Keratinocyte (primary cell): ENCODE results near the gene ATF2. TPM values are rescaled to one million over a fixed set of nuclear protein-coding genes. Genes with fewer than 3 reads are reported as not detected.

Experiments used
- DNase-seq: peaks from one replicate; pipeline ENCODE4 v3.0.0-alpha.2; 2011; ENCODE audit warnings: low read depth, missing footprints, low spot score
- FAIRE-seq: peaks from 2 replicates; lab custom pipeline; 2011; peaks lifted over from hg19 to GRCh38; lab: Jason Lieb, UNC
- H2AFZ ChIP-seq: 2 replicates; pipeline ENCODE4 v1.6.0; 2012; ENCODE audit warnings: low read length, control low read depth, inconsistent platforms; ENCODE audit not compliant: control insufficient read depth
- H3K27ac ChIP-seq: 2 replicates; pipeline ENCODE4 v1.5.1; 2011; ENCODE audit warnings: low read length; ENCODE audit not compliant: control insufficient read depth, insufficient read depth
- H3K27me3 ChIP-seq: 3 replicates; pipeline ENCODE4 v1.6.0; 2011; ENCODE audit warnings: low read length; ENCODE audit not compliant: control insufficient read depth, insufficient read depth; ENCODE audit errors: extremely low read depth
- H3K36me3 ChIP-seq, 2 experiments: 2 replicates in 1 of 2; 3 replicates in 1 of 2; pipeline ENCODE4 v1.5.1; 2011; ENCODE audit warnings: low read length in 2 of 2, mild to moderate bottlenecking in 1 of 2; ENCODE audit not compliant: control insufficient read depth in 2 of 2, insufficient read depth in 2 of 2; ENCODE audit errors: extremely low read depth in 1 of 2
- H3K4me1 ChIP-seq: 3 replicates; pipeline ENCODE4 v1.5.1; 2011; ENCODE audit warnings: low read length; ENCODE audit not compliant: control insufficient read depth, insufficient read depth; ENCODE audit errors: extremely low read depth
- H3K4me2 ChIP-seq: 3 replicates; pipeline ENCODE4 v1.6.0; 2011; ENCODE audit warnings: low read depth, low read length; ENCODE audit not compliant: control insufficient read depth, insufficient read depth; ENCODE audit errors: extremely low read depth
- H3K4me3 ChIP-seq, 3 experiments: fragments of 200-600 bp in 1 of 3; sonication (generic) in 1 of 3; 2 replicates in 2 of 3; 3 replicates in 1 of 3; pipeline ENCODE4 v1.5.1; 2011 to 2016; ENCODE audit warnings: low read length in 3 of 3, mild to moderate bottlenecking in 3 of 3, control low read depth in 2 of 3, inconsistent platforms in 1 of 3, low read depth in 1 of 3, mixed read lengths in 1 of 3, mixed run types in 1 of 3, moderate library complexity in 1 of 3; ENCODE audit not compliant: control insufficient read depth in 2 of 3, insufficient read depth in 2 of 3; ENCODE audit errors: extremely low read depth in 1 of 3
- H3K79me2 ChIP-seq: 2 replicates; pipeline ENCODE4 v1.6.0; 2012; ENCODE audit warnings: low read length; ENCODE audit not compliant: control insufficient read depth, insufficient read depth
- H3K9ac ChIP-seq: 3 replicates; pipeline ENCODE4 v1.6.0; 2011; ENCODE audit warnings: low read length; ENCODE audit not compliant: control insufficient read depth, insufficient read depth; ENCODE audit errors: extremely low read depth
- H3K9me1 ChIP-seq: 3 replicates; pipeline ENCODE4 v1.6.0; 2011; ENCODE audit warnings: low read length; ENCODE audit not compliant: control insufficient read depth, insufficient read depth; ENCODE audit errors: extremely low read depth
- H3K9me3 ChIP-seq: 2 replicates; pipeline ENCODE4 v1.5.1; 2012; ENCODE audit warnings: low read depth, low read length; ENCODE audit not compliant: control insufficient read depth
- H4K20me1 ChIP-seq: 3 replicates; pipeline ENCODE4 v1.6.0; 2011; ENCODE audit warnings: low read length; ENCODE audit not compliant: control insufficient read depth, insufficient read depth; ENCODE audit errors: extremely low read depth
- CTCF ChIP-seq, 3 experiments: IDR thresholded peaks in 1 of 3; conservative IDR thresholded peaks in 1 of 3; optimal IDR thresholded peaks in 1 of 3; 2 replicates in 2 of 3; 3 replicates in 1 of 3; pipeline versions ENCODE3 to v1.5.1; 2011; ENCODE audit warnings: low read length in 3 of 3, mild to moderate bottlenecking in 3 of 3, moderate library complexity in 2 of 3, control low read depth in 1 of 3, inconsistent platforms in 1 of 3; ENCODE audit not compliant: insufficient read depth in 2 of 3; ENCODE audit errors: extremely low read depth in 1 of 3
- EZH2 ChIP-seq: IDR thresholded peaks from one replicate; pipeline ENCODE4 v1.6.1; 2012; ENCODE audit warnings: inconsistent platforms, mild to moderate bottlenecking, low read length, moderate library complexity
- dilution Hi-C: fragments of 300-500 bp; cut with MboI; formaldehyde crosslinking; loops from one replicate; pipeline ENCODE4 v1.7.0; 2020; ENCODE audit warnings: low sequenced_read_pairs; ENCODE audit not compliant: extremely low pct_ligation_motif_present
- polyA plus RNA-seq, 5 experiments: library from polyadenylated mRNA; depleted of rRNA in 3 of 5; stranded (reverse) in 3 of 5; stranded (forward) in 1 of 5; unstranded in 1 of 5; fragments of >200 nt; gene quantifications; 1 replicate in 1 of 5; 2 replicates in 3 of 5; 3 replicates in 1 of 5; pipeline versions ENCODE4 v1.2.1 to v1.2.3, GENCODE V29; 2011 to 2012; ENCODE audit warnings: missing spikeins in 2 of 5, low read depth in 1 of 5, low replicate concordance in 1 of 5

ATF2 gene
- polyA plus RNA-seq, 1 donor (not counting 4 experiments of a cell fraction or from before 2014, with no cell fraction given): 42.7 TPM

GRCh38 chr2:175137793-175138192 lies 30.2 kb downstream of the ATF2 start:
- peaks cover 0 to 1% of the 10 kb centered on the region in 2 experiments for H3K36me3 ChIP-seq
- H2AFZ ChIP-seq: no peak overlapping the region
- DNase-seq (no peak), FAIRE-seq (no peak)
- H3K4me1 ChIP-seq: no peaks in the 10 kb centered on the region
- H3K27me3 ChIP-seq: no peaks in the 10 kb centered on the region
- H3K79me2 ChIP-seq: peaks cover 34% of the 10 kb centered on the region
- no peak overlapping the region for H3K4me3 ChIP-seq
- H3K9ac ChIP-seq: no peak overlapping the region
- no peaks in the 10 kb centered on the region for H3K9me1 ChIP-seq
- H3K27ac ChIP-seq: no peak overlapping the region
- dilution Hi-C loops: no loop called here
- TF ChIP-seq EZH2 (no peak), CTCF (optimal IDR thresholded peaks at IDR 0.05 in 1 of 3, IDR thresholded peaks at IDR 0.05 in 1 of 3, conservative IDR thresholded peaks at IDR 0.05 in 1 of 3; ENCODE audit: extremely low read depth in 1 of 3, insufficient read depth in 2 of 3, low read length in 3 of 3) (no peak)
- no peaks in the 10 kb centered on the region for H3K9me3 ChIP-seq
- H3K4me2 ChIP-seq: no peak overlapping the region
- H4K20me1 ChIP-seq: no peaks in the 10 kb centered on the region

DNA sequence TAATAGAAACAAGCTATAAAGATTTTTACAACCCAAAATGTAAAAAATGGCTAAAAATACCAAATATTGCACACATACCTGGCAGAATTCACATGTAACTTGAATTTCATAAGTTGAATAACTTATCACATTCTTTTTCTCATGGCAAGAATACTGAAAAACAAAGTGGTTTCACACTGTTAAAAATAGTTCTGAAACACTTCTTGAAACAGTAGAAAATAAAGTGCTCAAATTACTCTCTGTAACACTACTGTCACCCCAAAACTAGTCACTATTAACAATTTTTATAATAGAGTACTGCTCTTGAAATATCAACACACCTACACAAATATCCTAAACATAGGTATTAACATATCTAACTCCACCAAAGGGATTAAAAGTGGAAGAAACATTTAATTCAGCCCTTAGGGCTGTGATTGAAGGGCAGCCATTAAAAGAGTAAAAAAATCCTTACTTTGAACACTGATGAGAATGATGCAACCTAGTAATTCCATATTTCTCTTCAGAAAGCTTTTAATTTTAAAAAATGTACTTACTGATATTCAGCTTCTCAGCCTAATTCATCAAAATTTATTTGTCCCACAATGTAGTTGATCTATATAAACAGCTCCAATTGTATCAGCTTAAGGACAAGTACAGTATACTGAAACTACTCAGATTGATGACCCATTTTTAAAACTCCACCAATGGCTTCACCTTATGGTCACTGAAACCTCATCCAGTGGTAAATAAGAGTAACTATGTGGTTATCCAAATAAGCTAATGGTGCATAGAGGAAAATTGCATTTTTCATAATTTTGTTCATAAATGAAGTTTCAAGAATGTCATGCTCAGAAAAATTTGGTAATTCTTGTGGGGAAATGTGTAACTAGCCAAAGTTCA lies 31.4 kb downstream of the ATF2 start:
- Histone ChIP-seq H3K27me3 (no peaks in the 10 kb centered on the region), H3K27ac (no peak overlapping the region), H3K9ac (no peak overlapping the region), H3K9me3 (no peaks in the 10 kb centered on the region), H3K9me1 (no peaks in the 10 kb centered on the region), H2AFZ (no peak overlapping the region), H4K20me1 (no peaks in the 10 kb centered on the region), H3K4me2 (no peak overlapping the region), H3K4me1 (no peaks in the 10 kb centered on the region), H3K79me2 (peaks cover 29% of the 10 kb centered on the region), H3K4me3 (no peak overlapping the region), H3K36me3 (peaks cover 0 to 1% of the 10 kb centered on the region in 2 experiments)
- no peak for FAIRE-seq
- TF ChIP-seq EZH2 (no peak), CTCF (optimal IDR thresholded peaks at IDR 0.05 in 1 of 3, IDR thresholded peaks at IDR 0.05 in 1 of 3, conservative IDR thresholded peaks at IDR 0.05 in 1 of 3; ENCODE audit: extremely low read depth in 1 of 3, insufficient read depth in 2 of 3, low read length in 3 of 3) (no peak)
- dilution Hi-C loops: no loop called here
- no peak for DNase-seq
